NCI-H748 treated with DMSO at 0.1 percent for 48 hours (cell line): Measurements from ENCODE around the gene GRN.

Source experiments
- DNase-seq: peaks from one replicate; lab custom pipeline; 2025; lab: John Stamatoyannopoulos, UW

The GRN gene

DNA sequence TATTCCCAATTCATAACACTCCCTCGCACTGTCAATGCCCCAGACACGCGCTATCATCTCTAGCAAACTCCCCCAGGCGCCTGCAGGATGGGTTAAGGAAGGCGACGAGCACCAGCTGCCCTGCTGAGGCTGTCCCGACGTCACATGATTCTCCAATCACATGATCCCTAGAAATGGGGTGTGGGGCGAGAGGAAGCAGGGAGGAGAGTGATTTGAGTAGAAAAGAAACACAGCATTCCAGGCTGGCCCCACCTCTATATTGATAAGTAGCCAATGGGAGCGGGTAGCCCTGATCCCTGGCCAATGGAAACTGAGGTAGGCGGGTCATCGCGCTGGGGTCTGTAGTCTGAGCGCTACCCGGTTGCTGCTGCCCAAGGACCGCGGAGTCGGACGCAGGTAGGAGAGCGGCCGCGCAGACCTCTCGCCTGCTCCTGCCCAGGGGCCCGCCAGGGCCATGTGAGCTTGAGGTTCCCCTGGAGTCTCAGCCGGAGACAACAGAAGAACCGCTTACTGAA is at the start of gene GRN:
Gene GRN, plus strand, starts transcription at position 364 of the 515 bp plus-strand sequence. CDS start 3,863 bp downstream, outside the sequence.
- peak; percentile 99 for DNase-seq

DNA sequence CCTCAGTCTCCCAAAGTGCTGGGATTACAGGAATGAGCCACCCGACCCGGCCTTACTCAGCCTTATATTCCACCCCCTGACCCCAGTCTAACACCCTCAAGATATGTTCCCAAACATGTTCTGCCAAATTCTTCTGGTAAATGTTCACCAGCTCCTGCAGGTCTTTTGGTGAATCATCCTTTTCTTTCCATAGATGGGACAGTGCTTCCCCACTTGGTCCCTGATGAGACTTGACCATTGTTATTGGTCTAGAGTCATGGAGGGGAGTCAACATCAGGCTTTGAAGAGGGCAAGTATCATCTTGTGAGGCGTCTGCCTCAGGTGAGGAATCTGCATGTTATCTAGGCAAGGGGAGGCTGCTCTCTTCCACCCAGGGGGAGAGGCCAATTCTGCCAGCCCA is 47.1 kb upstream of the GRN start:
- DNase-seq: no peak

DNA sequence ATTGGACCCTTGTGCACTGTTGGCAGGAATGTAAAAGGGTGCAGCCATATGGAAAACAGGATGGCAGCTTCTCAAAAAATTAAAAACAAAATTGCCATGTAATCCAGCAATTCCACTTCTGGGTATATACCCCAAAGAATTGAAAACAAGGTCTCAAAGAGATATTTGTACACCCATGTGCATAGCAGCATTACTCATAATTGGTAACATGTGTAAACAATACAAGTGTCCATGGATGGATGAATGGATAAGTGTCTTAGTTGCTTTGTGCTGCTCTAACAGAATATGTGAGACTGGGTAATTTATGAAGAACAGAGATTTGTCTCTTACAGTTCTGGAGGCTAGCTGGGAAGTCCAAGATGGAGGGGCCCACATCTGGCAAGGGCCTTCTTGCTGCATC is 40.5 kb upstream of the GRN start:
- DNase-seq: no peak

DNA sequence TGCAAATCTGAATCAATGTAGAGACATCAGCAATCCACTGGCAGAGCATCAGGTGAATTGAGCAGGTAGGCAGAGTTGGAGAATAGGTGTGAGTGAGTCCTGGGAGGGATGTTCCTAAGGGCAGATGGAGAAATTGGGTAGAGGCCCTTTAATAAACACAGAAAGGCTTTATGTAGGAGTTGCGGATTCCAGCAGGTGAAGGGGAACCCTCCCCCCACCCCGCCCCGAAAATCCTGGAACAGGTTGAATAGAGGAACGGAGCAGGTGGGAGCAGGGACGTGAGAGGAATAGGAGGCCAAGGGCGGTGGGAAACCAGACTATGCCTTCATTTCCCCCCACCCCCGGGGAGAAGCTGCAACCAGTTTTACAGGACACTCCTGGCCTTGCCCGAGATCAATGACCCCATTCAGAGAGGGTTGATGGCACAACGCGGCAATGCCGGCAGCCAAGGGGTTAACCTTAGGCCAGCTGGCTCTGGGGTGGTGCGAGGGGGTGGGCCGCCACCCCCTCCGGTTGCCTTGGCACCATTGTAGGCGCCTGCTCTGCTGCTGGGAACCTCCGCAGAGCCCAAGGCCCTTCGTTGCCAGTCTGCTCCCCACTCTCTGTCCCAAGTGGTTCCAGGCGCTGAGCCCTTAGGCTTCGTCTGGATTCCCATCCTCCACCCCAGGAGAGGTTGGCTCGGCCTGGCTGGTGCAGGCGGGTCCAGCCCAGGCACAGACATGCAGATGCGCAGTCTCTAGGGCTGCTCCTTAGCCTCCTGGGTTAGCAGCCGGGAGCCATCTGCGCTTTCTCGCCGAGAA is 37.5 kb upstream of the GRN start:
- peak; percentile 21 for DNase-seq

DNA sequence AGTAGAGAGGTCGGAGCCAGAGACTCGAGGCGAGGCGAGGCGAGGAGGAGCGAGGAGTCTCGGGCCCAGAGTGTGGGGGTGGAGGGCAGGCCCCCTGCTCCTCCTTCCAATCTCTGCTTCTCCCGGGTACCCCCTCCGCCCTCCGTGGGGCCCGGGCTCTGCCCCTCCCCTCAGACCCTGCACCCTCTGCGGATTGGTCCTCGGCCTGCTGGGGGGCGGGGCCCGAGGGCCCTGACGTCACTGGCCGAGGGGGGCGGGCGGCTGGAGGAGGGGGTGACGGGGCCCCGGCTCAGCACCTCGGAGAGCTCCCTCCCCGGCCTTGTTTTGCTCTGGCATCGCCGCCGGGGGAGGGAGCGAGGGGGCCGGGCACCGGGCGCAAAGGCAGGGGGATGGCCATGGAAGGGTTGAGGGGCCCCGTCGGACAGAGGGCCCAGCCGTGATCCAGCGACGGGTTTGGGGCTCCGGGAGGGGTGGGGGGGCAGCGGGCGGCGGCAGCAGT is 36.7 kb upstream of the GRN start, which contains the start of gene RUNDC3A:
Gene RUNDC3A, plus strand, starts transcription at position 282 of the 499 bp plus-strand sequence. CDS start 232 bp downstream, outside the sequence.
- DNase-seq: peak; percentile 60

DNA sequence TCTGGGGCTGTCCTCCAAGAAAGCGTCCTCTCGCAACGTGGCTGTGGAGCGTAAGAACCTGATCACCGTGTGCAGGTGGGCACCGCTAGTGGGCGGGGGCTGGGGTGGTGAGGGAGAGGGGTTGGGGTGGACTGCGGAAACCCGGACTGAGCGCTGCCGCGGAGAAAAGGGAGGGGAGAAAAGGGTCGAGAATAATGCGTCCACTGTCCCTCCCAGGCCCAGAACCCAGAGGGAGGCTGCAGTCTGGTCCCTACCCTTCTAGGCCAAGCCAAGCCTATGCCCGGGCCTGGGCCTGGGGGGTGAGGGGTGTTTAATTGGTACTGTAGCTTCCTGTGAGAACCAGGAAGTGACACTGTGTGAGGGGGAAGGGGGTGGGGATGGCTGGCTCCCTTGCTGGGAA is 36.2 kb upstream of the GRN start:
- peak; percentile 27 for DNase-seq

DNA sequence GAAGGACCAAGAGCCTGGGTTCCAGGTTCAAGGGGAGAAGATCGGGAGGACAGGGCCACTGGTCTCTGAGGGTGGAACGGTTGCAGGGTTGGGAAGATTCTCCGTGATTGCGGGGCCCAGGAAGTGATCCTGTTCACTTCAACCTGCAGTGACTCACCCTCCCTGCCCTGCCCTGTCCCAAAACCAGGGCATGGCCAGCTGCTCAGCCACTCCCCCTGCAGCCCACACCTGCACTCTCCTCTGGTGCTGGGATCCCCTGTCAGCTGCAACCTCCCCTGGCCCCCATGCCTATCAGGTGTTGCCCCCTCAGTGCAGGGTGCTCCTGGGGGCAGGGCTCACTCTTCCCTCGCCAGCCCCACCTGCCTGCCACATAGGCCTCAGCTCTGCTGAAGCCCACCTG is 35.6 kb upstream of the GRN start:
- DNase-seq: no peak

DNA sequence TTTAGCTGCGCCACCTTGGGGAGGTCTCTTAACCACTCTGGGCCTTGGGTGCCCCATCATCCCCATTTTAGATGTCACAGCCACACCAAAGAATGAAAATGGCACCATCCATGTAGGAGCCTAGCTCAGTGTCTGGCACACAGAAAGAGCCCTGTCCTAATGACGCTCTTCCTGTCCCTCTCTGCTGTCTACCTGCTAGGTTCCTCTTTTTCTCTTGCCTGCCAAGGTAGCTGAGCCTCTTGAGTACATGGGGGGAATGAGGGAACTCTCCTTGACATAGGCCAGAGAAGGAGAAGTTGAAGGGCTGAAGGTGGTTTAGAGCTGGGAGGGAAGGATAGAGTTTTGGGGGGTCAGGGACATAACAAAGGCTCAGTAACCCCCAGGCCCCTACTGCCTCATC is 34.9 kb upstream of the GRN start:
- no peak for DNase-seq

DNA sequence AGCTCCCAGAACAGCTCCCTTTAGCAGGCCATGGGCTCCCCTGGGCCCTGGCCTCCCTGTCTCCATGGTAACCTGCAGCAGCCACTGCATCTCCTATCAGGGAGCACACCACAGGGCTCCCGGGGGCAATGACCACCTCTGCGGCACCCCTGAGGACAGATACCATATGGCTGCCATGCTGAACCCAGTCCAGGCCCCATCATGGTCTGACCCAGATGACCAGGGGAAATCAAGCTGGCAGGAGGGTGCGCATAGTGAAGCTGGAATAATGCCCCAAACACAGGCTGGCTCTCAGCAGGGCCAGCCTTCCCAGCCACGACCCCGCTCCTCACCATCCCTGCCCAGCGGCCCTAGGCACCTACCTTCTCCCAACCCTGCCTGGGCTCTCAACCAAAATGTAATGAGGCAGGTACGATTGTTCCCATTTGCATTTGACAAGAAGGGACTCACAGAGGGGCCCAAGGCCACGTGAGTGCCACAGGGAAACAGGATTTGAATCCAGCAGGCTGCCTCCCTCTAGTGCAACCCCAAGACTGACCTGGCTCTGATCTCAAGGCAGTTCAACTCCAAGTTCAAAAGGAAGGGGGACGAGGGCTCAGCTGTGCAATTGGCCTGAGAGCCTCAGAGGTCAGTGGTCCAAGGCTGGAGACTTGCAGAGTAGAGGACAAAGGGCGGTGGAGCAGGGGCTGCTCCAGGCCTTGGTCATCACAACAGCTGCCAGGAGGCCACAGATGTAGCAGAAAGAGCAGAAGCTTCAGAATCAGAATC is 34.3 kb upstream of the GRN start:
- no peak for DNase-seq

DNA sequence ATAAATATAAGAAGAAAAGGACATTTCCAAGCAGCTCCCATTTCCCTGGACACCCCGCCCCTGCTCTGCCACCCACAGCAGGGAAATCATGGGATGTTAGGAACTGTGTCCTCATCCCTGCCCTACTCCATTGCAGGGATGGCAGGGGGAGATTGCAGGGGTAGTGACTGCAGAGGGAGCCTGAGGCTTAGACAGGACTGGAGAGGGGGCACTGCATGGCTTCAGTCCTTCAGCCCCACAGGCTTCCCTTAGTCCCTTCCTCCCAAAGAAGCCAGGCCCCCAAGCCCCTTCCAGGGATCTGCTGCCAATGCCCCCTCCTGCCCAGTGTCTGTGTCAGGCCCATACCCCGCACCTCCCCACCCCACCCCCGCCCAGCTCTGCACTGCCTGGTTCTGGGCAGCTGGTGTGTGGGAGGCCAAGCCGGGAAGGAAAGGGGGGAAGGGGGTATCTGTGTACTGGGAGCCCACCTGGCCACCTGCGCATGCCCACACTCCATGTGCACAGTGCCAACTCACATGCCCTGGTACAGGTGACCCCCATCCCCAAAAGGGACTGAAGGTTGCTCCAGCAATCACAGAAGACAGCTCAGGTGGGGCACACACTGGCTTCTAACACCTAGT is 33.4 kb upstream of the GRN start:
- no peak for DNase-seq

DNA sequence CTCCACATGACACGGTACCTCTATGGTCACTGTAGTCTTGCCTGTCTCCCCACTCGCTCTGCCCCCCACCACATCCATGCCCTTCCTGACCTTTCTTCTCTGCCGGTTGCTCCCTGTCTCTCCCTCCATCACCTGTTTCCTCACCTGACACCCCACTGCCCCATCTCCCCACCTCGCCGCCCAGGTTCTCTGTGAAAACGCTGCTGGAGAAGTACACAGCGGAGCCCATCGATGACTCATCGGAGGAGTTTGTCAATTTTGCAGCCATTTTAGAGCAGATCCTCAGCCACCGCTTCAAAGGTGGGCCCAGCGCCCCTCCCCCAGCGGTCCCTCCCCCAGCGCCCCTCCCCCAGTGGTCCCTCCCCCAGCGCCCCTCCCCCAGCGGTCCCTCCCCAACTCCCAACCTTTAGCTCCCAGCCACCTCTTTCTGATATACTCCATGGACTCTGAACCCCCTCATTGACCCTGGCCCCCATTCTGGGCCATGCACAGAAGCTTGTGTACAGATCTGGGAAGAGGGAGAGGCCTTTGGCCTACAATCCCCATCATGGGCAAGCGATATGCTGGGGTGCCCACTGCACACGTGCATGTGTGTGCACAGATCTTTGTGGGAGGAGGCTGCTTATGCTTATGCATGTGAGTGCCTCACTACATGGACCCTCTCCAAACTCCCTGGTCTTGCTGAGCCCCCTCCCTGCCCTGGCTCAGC is 32.6 kb upstream of the GRN start:
- DNase-seq: no peak

DNA sequence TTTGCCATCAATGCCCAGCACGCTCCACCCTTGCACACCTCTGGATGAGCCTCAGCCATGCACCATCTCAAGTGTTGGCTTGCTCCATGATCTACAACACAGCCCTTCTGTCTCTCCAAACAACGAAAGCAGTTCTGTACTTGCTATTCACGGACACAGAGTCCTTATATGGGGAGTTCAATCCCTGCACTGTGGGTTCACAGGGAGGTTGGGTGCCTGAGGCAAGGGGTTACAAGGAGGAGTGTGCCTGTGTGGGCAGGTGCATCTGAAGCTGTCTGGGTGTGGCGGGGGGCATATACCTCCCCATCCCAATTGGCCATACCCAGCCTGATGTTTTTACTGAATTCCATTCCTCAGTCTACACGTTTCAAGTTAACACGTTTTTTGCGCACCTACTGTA is 31.1 kb upstream of the GRN start:
- DNase-seq: no peak

DNA sequence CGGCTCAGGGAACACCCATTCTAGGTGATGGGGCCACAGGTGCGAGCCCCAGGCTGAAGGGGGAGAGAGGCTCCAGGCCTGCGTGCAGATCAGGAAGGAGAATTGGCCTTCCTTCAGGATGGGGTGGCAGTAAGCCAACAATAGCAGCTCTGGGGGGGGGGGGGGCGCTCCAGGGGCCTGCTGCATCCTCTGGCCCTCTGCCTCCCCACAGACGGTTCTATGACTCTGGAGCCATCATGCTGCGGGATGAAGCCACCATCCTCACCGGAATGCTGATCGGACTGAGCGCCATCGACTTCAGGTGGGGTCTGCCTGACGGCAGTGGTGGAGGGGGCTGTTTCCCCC is 30.6 kb upstream of the GRN start:
- DNase-seq: no peak

DNA sequence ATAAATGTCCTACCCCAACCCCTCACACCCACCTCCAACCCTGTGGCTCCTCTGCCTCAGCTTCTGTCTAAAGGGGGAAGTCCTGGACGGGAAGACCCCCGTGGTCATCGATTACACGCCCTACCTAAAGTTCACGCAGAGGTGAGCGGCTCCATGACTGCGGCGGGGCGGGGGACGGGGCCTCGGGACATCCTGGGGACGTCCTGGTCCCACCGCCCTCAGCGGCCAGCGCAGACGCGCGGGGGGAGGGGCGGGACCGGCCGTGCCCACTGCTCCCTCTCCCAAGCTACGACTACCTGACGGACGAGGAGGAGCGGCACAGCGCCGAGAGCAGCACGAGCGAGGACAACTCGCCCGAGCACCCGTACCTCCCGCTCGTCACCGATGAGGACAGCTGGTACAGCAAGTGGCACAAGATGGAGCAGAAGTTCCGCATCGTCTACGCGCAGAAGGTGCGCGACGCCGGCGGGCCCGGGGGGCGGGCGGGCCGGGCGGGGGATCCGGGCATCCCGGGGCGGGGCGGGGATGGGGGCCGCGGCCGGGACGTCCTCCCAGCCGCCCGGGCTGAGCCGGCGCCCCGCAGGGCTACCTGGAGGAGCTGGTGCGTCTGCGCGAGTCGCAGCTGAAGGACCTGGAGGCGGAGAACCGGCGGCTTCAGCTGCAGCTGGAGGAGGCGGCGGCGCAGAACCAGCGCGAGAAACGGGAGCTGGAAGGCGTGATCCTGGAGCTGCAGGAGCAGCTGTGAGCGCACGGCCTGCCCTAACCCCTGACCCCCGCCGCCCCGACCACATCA is 30.0 kb upstream of the GRN start:
- peak; percentile 15 for DNase-seq

DNA sequence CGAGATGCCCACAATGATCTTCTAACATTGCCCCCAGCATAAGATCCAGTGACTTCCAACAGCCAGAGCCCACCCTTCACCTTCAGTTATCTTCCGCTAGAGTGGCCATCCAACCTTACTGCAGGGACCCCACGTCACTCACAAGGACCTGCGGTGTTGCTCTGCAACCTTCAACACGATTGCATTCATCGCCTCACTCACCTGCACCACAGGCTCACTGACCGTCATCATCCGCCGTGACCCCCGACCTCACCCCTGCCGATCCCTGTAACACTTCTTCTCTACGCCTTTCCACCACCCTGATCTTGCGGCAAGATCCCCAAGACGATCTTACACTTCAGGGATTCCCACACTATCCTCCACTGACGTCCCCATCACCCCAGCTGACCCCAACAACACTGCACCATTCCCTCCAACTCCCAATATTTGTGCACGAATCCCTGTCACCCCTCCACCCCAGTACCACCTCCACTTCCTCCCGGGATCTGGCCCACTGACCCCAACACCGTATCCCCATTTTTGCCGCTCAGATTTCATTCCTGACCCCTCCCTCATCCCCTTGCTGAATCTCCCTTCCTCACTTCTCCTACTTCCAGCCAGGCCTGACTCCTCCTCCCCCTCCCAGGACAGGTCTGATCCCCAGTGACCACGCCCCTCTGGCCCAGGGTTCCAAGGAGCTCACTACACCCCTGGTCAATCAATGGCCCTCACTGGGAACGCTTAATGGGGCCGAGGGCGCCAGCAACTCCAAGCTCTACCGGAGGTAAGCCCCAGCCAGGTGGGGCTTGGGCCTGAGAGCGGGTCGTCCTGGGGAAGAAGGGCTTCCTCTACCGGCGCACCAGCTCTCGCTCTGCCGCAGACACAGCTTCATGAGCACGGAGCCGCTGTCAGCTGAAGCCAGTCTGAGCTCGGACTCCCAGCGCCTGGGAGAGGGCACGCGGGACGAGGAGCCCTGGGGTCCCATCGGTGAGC is 29.1 kb upstream of the GRN start:
- no peak for DNase-seq

DNA sequence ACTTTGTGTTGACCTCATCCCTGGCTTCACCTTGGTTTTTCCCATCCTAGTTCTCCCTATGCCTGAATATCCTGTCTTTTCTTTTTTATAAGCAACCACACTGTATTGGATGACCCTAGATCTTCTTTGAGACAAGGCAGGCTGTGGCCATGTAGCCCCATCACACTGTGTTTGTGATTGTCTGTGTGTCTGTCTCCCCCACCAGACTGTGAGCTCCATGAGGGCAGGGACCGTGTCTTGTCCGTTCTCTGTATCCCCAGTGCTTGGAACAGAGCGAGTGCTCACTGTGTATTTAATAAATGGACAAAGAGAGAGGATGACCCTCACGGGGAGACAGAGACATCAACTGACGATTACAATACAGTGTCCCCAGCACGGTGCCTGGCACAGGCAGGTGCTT is 27.6 kb upstream of the GRN start:
- no peak for DNase-seq

DNA sequence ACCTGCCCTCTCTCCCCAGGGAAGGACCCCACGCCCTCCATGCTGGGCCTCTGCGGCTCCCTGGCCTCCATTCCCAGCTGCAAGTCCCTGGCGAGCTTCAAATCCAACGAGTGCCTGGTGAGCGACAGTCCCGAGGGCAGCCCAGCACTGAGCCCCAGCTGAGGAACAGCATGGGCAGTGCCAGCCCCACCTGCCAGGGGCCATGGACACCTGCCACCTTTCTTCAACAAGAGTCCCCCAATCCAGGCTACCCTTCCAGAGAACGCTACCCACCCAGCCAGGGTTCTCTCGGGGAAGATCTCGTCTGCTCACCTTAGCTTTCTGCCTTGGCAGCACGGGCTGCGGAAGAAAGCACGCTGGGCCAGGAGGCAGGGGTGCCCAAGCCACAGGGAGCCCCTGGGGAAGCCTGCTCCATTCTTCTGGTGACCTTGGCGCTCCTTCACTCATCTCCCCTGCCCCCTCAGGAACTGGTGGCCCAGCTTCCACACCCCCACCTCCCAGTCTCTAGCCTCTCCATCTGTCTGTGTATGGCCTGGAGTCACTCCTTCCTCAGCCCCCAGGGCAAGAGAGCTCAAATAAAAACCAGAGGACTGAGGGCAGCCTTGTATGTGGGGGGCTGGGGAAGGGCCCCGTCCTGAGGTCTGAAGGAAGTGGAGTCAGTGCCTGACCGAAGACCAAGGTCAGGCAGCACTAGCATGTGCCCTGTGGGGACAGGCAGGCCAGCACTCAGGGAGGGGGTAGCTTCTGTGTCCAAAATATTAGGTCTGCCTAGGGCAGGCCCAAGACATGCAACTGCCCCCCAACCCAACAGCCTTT is 26.8 kb upstream of the GRN start:
- no peak for DNase-seq

DNA sequence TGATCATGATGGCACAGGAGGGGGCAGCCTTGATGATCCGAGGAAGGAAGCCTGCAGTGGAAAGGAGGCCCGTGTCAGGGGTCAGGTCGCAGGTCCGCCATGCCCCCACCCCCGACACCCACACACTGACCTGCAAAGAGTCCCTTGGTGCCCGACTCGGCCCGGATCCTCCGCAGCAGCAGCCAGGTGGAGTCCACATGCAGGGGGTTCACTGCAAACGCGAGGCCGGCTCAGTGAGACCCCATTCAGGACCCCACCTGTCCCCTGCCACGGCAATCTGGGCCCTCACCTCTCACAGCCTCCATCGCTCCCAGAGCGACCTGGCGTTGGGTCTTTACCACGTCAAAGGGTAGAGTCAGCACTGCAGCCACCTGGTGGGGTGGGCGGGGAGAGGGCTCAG is 25.0 kb upstream of the GRN start:
- DNase-seq: no peak
